Measurements from ENCODE around the gene DIS3L2.
"Not testable (repeated sequence)": the region's sequence is repeated elsewhere in the genome, so short reads cannot be mapped to it uniquely, and the experiment has no call there.

The DIS3L2 gene

DNA sequence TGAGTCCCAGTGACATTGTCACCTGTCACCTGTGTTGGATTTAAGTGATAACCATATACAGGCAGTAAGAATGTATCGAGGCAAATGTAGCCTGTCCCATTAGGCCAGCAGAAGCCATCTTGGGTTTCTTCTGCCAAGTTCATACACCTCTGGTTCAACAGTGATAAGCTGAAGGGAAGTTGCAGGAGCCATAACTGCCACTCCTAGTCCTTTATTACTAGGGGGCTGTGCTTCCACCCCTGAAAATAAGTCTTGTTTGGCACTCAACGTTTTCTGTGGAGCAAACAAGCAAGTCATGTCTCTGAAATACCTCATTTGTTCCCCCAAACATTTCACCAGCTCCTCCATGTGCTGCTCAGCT is 358.9 kb downstream of the DIS3L2 start:
- H3K4me3 ChIP-seq (ENCODE audit: low read depth, low read length), result no peak overlapping the region
- no peaks in the 10 kb centered on the region for H3K4me1 ChIP-seq (ENCODE audit: control insufficient read depth, insufficient read depth, low read length, unreplicated experiment)
- H3K36me3 ChIP-seq (ENCODE audit: insufficient read depth, low read length), result no peaks in the 10 kb centered on the region
- H3K27ac ChIP-seq (ENCODE audit: low read depth, low read length), result no peak overlapping the region
- H3K27me3 ChIP-seq (ENCODE audit: insufficient read depth, low read length), result no peaks in the 10 kb centered on the region
- H2AFZ ChIP-seq (ENCODE audit: low read length, unreplicated experiment), result no peak overlapping the region
- H3K79me2 ChIP-seq (ENCODE audit: control insufficient read depth, insufficient read depth, low read length, unreplicated experiment), result no peaks in the 10 kb centered on the region

DNA sequence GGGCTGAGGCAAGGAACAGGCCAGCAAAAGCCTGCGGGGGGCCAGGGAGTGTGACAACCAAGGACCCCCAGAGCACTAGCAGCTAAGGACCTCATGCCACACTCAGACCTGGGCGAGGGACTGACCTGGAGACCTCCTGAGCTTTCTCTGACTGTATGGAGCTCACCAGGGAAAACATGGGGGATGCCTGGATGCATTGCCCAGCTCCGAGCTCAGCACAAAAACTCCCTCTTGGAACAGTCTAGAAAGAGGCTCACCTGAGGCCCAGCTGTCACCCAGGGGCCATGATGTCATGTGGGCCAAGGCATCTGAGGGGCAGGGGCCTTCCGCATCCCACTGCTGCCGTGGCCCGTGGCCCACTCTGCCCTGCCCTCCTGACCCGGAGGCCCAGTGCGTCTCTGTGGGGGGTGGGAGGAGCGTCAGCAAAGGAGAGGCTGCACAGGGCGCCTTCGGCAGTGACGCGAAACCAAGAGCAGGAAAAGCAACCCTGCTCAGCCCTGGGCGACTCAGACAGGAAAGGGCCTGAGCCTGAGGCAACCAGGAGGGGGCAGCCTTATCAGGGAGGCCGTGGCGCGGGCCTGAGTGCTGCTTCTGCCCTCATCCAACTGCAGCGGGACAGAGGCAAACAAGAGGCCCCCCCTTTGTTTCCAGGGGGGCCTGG is 359.8 kb downstream of the DIS3L2 start:
- Histone ChIP-seq H3K36me3 (ENCODE audit: insufficient read depth, low read length) (no peaks in the 10 kb centered on the region), H3K79me2 (ENCODE audit: control insufficient read depth, insufficient read depth, low read length, unreplicated experiment) (no peaks in the 10 kb centered on the region), H3K4me3 (ENCODE audit: low read depth, low read length) (no peak overlapping the region), H3K27ac (ENCODE audit: low read depth, low read length) (no peak overlapping the region), H3K4me1 (ENCODE audit: control insufficient read depth, insufficient read depth, low read length, unreplicated experiment) (no peaks in the 10 kb centered on the region), H2AFZ (ENCODE audit: low read length, unreplicated experiment) (no peak overlapping the region), H3K27me3 (ENCODE audit: insufficient read depth, low read length) (no peaks in the 10 kb centered on the region)

DNA sequence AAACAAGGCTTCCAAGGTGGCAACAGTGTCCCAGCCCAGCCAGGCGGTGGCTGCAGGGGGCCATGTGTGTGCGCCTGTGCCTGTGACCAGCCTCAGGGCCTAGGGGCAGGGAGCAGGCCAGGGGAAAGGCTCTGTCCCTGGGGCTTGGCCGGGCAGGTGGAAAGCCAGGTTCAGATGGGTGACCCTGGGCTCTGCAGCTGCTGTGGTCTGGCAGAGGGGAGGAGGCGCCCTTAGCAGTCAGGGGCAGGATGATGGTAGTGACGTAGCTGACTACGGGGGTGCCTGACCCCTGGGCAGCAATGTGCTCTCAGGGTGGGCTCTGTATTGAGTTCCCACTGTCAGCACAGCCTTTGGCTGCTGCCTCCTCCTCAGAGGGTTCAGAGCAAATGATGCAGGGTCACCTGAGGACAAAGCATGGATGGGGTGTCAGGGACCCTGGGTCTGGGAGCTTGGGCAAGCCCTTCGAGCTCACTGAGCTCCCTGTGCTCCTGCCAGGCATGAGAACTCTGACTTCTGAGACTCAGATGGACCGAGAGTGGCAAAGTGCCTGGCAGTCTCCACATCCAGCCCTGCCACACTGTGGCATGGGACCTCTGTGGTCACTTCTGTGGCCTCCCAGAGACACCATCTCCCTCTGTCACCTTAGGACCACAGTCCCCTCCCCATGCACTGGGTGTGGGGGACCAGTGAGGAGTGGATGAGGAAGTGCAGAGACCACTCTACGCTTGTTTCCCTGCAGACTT is 360.5 kb downstream of the DIS3L2 start:
- Histone ChIP-seq H3K4me1 (ENCODE audit: control insufficient read depth, insufficient read depth, low read length, unreplicated experiment) (no peaks in the 10 kb centered on the region), H3K79me2 (ENCODE audit: control insufficient read depth, insufficient read depth, low read length, unreplicated experiment) (no peaks in the 10 kb centered on the region), H3K27ac (ENCODE audit: low read depth, low read length) (no peak overlapping the region), H3K27me3 (ENCODE audit: insufficient read depth, low read length) (no peaks in the 10 kb centered on the region), H3K36me3 (ENCODE audit: insufficient read depth, low read length) (no peaks in the 10 kb centered on the region), H3K4me3 (ENCODE audit: low read depth, low read length) (no peak overlapping the region), H2AFZ (ENCODE audit: low read length, unreplicated experiment) (no peak overlapping the region)

DNA sequence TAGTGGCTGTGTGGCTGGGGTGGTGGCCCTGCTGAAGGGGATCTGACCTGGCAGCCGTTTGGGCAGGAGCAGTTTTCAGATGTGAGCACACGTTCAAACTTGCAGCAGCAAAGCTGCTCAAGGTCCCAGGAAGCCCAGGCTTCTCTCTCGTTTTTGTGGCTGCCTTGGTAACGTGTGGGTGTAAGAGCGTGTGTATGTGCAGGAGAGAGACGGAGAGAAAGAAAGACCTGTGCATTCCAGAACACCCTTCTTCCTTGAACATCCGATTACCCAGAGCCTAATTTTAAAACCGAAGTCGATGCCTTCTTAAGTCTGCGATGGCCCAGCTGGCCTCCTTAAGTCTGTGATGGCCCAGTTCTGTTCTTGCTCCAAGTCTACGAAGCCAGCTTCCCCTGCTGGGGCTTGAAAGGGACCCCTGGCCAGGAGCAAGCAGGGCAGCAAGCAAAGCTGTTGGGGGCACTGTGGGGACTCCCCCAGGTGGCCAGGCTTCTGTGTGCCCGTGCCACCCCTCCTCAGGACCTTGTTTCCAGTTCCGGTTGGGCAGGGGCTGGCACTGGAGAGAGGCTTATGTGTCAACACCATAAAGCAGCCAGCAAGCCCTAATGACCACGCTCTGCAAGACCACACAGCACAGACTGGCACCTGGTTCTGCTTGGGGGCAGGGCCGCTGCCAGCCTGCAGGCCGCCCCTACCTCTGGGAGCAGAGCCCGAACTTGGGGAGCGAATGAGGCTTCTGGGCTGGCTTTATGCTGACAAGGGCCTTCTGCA is 361.2 kb downstream of the DIS3L2 start:
- Histone ChIP-seq H3K27me3 (ENCODE audit: insufficient read depth, low read length) (no peaks in the 10 kb centered on the region), H2AFZ (ENCODE audit: low read length, unreplicated experiment) (no peak overlapping the region), H3K36me3 (ENCODE audit: insufficient read depth, low read length) (no peaks in the 10 kb centered on the region), H3K4me3 (ENCODE audit: low read depth, low read length) (no peak overlapping the region), H3K79me2 (ENCODE audit: control insufficient read depth, insufficient read depth, low read length, unreplicated experiment) (no peaks in the 10 kb centered on the region), H3K4me1 (ENCODE audit: control insufficient read depth, insufficient read depth, low read length, unreplicated experiment) (no peaks in the 10 kb centered on the region), H3K27ac (ENCODE audit: low read depth, low read length) (no peak overlapping the region)

DNA sequence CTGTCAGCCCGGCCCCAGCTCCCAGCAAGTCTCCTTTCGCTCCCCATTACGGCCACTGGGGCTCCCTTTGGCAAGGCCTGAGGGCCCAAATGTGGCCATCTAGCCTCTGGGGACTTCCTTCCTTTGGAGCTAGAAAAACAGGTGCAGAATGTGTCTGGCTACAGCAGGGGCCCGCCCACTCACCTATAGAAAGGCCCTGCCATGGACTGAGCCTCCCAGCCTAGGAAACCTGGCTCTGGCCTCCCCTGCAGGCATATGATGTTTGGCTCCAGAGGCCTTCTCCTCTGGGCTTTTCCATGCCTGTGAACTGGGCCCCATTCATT is 361.8 kb downstream of the DIS3L2 start:
- Histone ChIP-seq H3K36me3 (ENCODE audit: insufficient read depth, low read length) (no peaks in the 10 kb centered on the region), H3K27me3 (ENCODE audit: insufficient read depth, low read length) (no peaks in the 10 kb centered on the region), H3K79me2 (ENCODE audit: control insufficient read depth, insufficient read depth, low read length, unreplicated experiment) (no peaks in the 10 kb centered on the region), H2AFZ (ENCODE audit: low read length, unreplicated experiment) (no peak overlapping the region), H3K27ac (ENCODE audit: low read depth, low read length) (no peak overlapping the region), H3K4me3 (ENCODE audit: low read depth, low read length) (no peak overlapping the region), H3K4me1 (ENCODE audit: control insufficient read depth, insufficient read depth, low read length, unreplicated experiment) (no peaks in the 10 kb centered on the region)

DNA sequence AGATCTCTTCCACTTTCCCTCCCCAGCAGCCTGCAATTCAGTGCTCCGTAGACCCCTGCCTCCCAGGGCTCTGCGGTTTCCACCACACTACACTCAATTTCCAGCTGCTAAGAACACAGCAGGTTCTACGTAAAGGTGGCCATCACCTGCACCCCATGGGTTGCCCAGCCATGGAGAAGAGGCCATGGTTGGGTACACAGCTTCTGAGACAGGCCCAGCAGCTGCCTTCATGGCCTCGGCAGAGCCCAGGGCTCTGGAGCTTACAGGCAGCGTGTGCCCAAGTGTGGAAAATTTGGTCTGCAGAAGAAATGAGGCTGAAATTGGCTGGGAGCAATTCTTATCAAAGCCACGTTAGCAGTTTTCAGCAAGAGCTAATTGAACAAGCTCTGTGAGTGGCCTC is 362.5 kb downstream of the DIS3L2 start:
- not testable (repeated sequence) for H3K36me3 ChIP-seq (ENCODE audit: insufficient read depth, low read length)

DNA sequence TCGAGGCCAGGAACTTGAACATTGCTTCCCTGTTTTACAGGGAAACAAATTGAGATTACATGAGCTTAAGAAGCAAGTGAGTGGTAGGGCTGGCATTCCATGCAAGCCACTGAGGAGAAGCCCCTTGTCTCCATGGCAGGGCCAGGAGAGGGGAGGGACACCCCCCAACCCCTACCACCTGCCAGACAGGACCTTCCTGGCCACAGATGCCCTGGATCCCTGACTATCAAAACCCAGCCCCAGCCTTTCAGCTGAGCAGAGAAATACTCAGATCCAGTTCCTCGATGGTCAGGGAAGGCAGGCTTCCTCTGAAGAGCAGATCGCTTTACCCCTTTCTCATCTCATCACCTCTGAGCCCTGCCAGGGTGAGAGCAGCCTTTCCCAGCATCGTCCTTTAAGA is 363.3 kb downstream of the DIS3L2 start:
- Histone ChIP-seq H3K27ac (ENCODE audit: low read depth, low read length) (no peak overlapping the region), H3K4me3 (ENCODE audit: low read depth, low read length) (no peak overlapping the region), H3K27me3 (ENCODE audit: insufficient read depth, low read length) (no peaks in the 10 kb centered on the region), H3K79me2 (ENCODE audit: control insufficient read depth, insufficient read depth, low read length, unreplicated experiment) (no peaks in the 10 kb centered on the region), H3K36me3 (ENCODE audit: insufficient read depth, low read length) (no peaks in the 10 kb centered on the region), H3K4me1 (ENCODE audit: control insufficient read depth, insufficient read depth, low read length, unreplicated experiment) (no peaks in the 10 kb centered on the region), H2AFZ (ENCODE audit: low read length, unreplicated experiment) (no peak overlapping the region)

More for the DNA sequence above, 362.5 kb downstream of the DIS3L2 start:
- H3K4me1 ChIP-seq (ENCODE audit: control insufficient read depth, insufficient read depth, low read length, unreplicated experiment); H3K27me3 ChIP-seq (ENCODE audit: insufficient read depth, low read length); H3K4me3 ChIP-seq (ENCODE audit: low read depth, low read length); H3K27ac ChIP-seq (ENCODE audit: low read depth, low read length); H2AFZ ChIP-seq (ENCODE audit: low read length, unreplicated experiment); H3K79me2 ChIP-seq (ENCODE audit: control insufficient read depth, insufficient read depth, low read length, unreplicated experiment): not testable (repeated sequence)

DNA sequence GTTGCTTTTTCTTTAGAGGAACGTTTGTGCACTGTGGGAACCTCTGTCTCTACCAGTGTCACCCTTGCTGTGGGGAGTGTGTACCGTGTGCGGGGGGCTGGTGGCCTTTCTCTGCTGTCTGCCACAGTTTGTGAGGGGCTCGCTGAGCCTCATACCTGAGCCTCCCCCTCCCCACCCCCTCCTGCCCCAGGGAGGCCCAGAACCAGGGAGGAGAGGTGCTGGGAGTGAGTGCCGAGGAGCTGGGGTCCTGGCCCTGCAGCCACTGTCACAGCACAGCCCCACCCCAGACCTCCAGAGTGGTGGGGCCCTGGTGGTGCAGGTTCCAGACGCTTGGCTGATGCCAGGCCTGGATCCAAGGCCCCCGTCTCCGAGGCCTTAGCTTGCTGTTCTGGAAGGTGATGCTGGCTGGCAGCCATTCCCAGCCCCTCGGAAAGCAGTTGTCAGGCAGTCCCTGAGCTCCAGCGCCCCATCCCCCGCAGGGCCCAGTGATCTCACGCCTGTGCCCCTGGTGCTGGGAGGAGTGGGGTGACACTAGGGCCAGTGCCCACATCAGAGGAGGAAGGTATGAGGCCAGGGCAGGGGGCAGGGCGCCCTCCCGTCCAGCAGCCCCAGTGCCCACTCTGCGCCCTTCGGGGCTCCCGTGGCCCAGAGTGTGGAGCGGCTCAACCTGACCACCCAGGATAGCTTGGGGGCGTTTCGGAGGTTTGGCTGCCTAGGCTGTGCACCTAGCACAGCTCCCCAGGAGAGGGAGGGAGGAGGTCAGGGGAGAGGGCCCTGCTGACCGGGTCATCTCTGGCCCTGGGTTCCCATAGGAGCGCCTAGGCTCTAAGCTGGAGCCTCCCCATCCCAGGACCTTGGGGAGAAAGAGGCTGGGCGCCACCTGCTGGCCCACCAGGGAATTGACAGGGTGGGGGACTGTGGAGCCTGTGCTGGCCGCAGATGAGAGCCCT is 364.1 kb downstream of the DIS3L2 start:
- no peaks in the 10 kb centered on the region for H3K4me1 ChIP-seq (ENCODE audit: control insufficient read depth, insufficient read depth, low read length, unreplicated experiment)
- no peaks in the 10 kb centered on the region for H3K27me3 ChIP-seq (ENCODE audit: insufficient read depth, low read length)
- no peaks in the 10 kb centered on the region for H3K36me3 ChIP-seq (ENCODE audit: insufficient read depth, low read length)
- no peak overlapping the region for H3K4me3 ChIP-seq (ENCODE audit: low read depth, low read length)
- no peak overlapping the region for H2AFZ ChIP-seq (ENCODE audit: low read length, unreplicated experiment)
- no peak overlapping the region for H3K27ac ChIP-seq (ENCODE audit: low read depth, low read length)
- no peaks in the 10 kb centered on the region for H3K79me2 ChIP-seq (ENCODE audit: control insufficient read depth, insufficient read depth, low read length, unreplicated experiment)

DNA sequence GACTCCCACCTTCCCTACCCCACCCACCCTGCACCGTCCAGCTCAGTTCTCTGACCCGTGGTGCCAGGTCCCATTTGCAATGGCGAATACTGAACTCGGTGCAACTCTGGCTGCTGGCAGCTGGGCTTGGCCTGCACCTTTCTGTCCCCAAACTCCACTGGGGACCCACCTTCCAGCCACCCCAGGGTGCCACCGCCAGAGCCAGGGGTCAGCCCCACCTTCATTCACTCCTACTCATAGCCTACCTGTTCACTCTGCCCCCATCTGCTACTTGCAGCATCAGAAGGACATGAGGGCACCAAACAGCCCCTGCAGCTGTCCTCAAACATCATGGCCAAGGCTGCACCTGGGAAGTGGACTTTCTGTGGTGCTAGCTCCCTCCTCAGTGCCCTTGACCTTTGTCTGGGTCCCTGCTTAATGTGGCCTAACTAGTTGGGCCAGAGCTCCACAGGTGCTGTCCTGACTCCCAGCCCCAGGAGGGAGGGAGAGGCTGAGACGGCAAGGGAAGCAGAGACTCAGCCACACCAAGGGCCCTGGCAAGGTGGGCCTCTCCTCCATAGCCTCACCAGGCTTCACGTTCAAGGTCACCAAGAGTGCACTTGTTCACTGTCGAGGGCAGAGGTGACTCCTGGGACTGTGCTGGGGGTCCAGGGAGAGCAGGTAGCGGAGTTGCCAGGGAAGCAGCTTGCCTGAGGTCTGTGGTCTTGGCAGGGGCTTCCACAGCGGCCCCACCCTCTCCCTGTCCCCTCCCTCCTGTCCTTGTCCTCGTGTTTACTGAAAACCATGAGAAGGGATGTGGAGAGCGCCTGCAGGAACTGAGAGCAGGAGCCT is 365.0 kb downstream of the DIS3L2 start:
- H3K4me3 ChIP-seq (ENCODE audit: low read depth, low read length); H3K27ac ChIP-seq (ENCODE audit: low read depth, low read length); H2AFZ ChIP-seq (ENCODE audit: low read length, unreplicated experiment); H3K27me3 ChIP-seq (ENCODE audit: insufficient read depth, low read length); H3K79me2 ChIP-seq (ENCODE audit: control insufficient read depth, insufficient read depth, low read length, unreplicated experiment); H3K36me3 ChIP-seq (ENCODE audit: insufficient read depth, low read length); H3K4me1 ChIP-seq (ENCODE audit: control insufficient read depth, insufficient read depth, low read length, unreplicated experiment): not testable (repeated sequence)

All from ACC112 (cell line).